SU-DHL-6 (cell line): ENCODE data around the gene PFKM.

Experiments
- H2AFZ ChIP-seq: fragments of 200-600 bp; sonication (generic); 2 replicates; pipeline ENCODE4 v1.6.1; 2014; ENCODE audit warnings: low read depth, mild to moderate bottlenecking, moderate library complexity, mixed read lengths, antibody characterized with exemption, low read length; ENCODE audit not compliant: severe bottlenecking
- H3F3A ChIP-seq: fragments of 200-600 bp; shearing (Covaris generic); 2 replicates; pipeline ENCODE4 v1.6.0; 2016; ENCODE audit warnings: antibody characterized with exemption, mild to moderate bottlenecking; ENCODE audit not compliant: insufficient read depth
- H3K27ac ChIP-seq: fragments of 200-600 bp; sonication (generic); 2 replicates; pipeline ENCODE4 v1.5.1; 2016; ENCODE audit warnings: low read depth, mild to moderate bottlenecking, low read length, moderate library complexity, mixed read lengths
- H3K27me3 ChIP-seq: fragments of 200-600 bp; sonication (generic), shearing (Covaris generic); 2 replicates; pipeline ENCODE4 v1.6.0; 2014; ENCODE audit warnings: mild to moderate bottlenecking, low read length
- H3K36me3 ChIP-seq: fragments of 200-600 bp; sonication (generic); 2 replicates; pipeline ENCODE4 v1.6.1; 2014; ENCODE audit warnings: mild to moderate bottlenecking, low read length, mixed read lengths
- H3K4me2 ChIP-seq: fragments of 300-600, 200-600 bp; shearing (Covaris generic), sonication (generic); 2 replicates; pipeline ENCODE4 v1.6.0; 2014; ENCODE audit warnings: low read length, low read depth, mild to moderate bottlenecking; ENCODE audit not compliant: poor library complexity, severe bottlenecking
- H3K4me3 ChIP-seq: fragments of 200-600 bp; sonication (generic); 2 replicates; pipeline ENCODE4 v1.5.1; 2014; ENCODE audit warnings: antibody characterized with exemption, low read length, mild to moderate bottlenecking, mixed read lengths; ENCODE audit not compliant: insufficient read depth, poor library complexity, severe bottlenecking
- H3K79me2 ChIP-seq: fragments of 200-600 bp; sonication (generic); 2 replicates; pipeline ENCODE4 v1.6.1; 2014; ENCODE audit warnings: mild to moderate bottlenecking, low read length, moderate library complexity; ENCODE audit not compliant: insufficient read depth
- H3K9ac ChIP-seq: fragments of 200-600 bp; sonication (generic); 2 replicates; pipeline ENCODE4 v1.7.0; 2014; ENCODE audit warnings: mild to moderate bottlenecking, low read length
- H3K9me2 ChIP-seq: fragments of 200-600 bp; sonication (generic); replicated peaks from 2 replicates; pipeline ENCODE4 v1.6.1; 2014; ENCODE audit warnings: low read length; ENCODE audit not compliant: insufficient read depth
- H3K9me3 ChIP-seq: fragments of 200-600 bp; sonication (generic); 2 replicates; pipeline ENCODE4 v1.6.1; 2014; ENCODE audit warnings: low read length, mixed read lengths; ENCODE audit not compliant: insufficient read depth
- H4K20me1 ChIP-seq: fragments of 200-600 bp; sonication (generic); 2 replicates; pipeline ENCODE4 v1.6.1; 2014; ENCODE audit warnings: low read depth, mild to moderate bottlenecking, antibody characterized with exemption, low read length, moderate library complexity, mixed read lengths
- EZH2phosphoT487 ChIP-seq: fragments of 200-600 bp; sonication (generic), shearing (Covaris generic); conservative IDR thresholded peaks from 2 replicates; pipeline ENCODE4 v1.6.1; 2018; ENCODE audit warnings: mild to moderate bottlenecking, antibody characterized with exemption, low read length, moderate library complexity, mixed read lengths
- TF ChIP-seq, protein P1 (sequence below): fragments of 200-600 bp; sonication (generic); IDR thresholded peaks from one replicate; pipeline ENCODE4 v1.5.1; 2017; ENCODE audit warnings: antibody characterized with exemption, mild to moderate bottlenecking, low read length, moderate library complexity; ENCODE audit not compliant: insufficient read depth, poor library complexity, severe bottlenecking

The PFKM gene

GRCh38 chr12:48180857-48181495 is 61.8 kb downstream of the PFKM start:
- Histone ChIP-seq H4K20me1 (no peaks in the 10 kb centered on the region), H3K27ac (no peak overlapping the region), H3K9me3 (no peaks in the 10 kb centered on the region), H3K9me2 (no peaks in the 10 kb centered on the region), H3F3A (no peaks in the 10 kb centered on the region), H3K27me3 (no peaks in the 10 kb centered on the region), H3K36me3 (no peaks in the 10 kb centered on the region), H3K4me3 (no peak overlapping the region), H3K9ac (no peak overlapping the region), H2AFZ (no peak overlapping the region), H3K79me2 (no peaks in the 10 kb centered on the region), H3K4me2 (no peak overlapping the region)
- no peak for TF ChIP-seq EZH2phosphoT487
- TF ChIP-seq, protein P1, sequence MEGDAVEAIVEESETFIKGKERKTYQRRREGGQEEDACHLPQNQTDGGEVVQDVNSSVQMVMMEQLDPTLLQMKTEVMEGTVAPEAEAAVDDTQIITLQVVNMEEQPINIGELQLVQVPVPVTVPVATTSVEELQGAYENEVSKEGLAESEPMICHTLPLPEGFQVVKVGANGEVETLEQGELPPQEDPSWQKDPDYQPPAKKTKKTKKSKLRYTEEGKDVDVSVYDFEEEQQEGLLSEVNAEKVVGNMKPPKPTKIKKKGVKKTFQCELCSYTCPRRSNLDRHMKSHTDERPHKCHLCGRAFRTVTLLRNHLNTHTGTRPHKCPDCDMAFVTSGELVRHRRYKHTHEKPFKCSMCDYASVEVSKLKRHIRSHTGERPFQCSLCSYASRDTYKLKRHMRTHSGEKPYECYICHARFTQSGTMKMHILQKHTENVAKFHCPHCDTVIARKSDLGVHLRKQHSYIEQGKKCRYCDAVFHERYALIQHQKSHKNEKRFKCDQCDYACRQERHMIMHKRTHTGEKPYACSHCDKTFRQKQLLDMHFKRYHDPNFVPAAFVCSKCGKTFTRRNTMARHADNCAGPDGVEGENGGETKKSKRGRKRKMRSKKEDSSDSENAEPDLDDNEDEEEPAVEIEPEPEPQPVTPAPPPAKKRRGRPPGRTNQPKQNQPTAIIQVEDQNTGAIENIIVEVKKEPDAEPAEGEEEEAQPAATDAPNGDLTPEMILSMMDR = no peak

DNA sequence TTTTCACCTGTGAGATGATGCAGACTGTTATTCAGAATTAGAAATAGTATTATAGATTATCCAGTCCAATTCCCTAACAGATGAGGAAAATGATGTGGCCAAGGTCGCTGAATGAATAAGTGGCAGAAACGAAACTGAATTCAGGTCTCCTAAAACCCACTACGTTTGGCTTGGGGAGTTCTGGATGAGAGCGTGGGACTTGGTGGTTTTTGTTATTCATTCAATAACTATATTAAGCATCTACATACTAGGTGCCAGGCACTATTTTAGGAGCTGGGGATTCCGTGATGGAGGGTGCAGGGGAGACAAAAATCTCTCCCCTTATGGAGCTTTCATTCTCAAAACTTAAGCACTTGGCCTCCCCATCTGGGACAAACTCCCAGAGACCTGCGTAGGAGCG is 63.5 kb downstream of the PFKM start:
- Histone ChIP-seq H3K4me2 (peak overlapping the region; percentile 89), H4K20me1 (no peaks in the 10 kb centered on the region), H3K27me3 (no peaks in the 10 kb centered on the region), H3K4me3 (peak overlapping the region; percentile 64), H3K9ac (peak overlapping the region; percentile 49), H3K36me3 (no peaks in the 10 kb centered on the region), H3K9me3 (no peaks in the 10 kb centered on the region), H3K79me2 (no peaks in the 10 kb centered on the region), H3K27ac (no peak overlapping the region), H2AFZ (peak overlapping the region; percentile 88), H3F3A (no peaks in the 10 kb centered on the region), H3K9me2 (no peaks in the 10 kb centered on the region)
- TF ChIP-seq, protein P1 = no peak
- no peak for TF ChIP-seq EZH2phosphoT487

GRCh38 chr12:48183091-48183875 is 64.1 kb downstream of the PFKM start, which contains the start of gene CCDC184:
CCDC184 (plus strand) TSS chr12:48183644; CDS start chr12:48184123, 479 bp downstream.
- Histone ChIP-seq H3K27ac (no peak within 1 kb of the TSS), H3K9me3 (no peaks in the 10 kb centered on the region), H2AFZ (peak within 1 kb of the TSS; percentile 88), H3K9me2 (no peaks in the 10 kb centered on the region), H3K4me2 (peak within 1 kb of the TSS; percentile 89), H3K9ac (peak within 1 kb of the TSS; percentile 49), H3F3A (no peaks in the 10 kb centered on the region), H4K20me1 (no peaks in the 10 kb centered on the region), H3K4me3 (peak within 1 kb of the TSS; percentile 64), H3K27me3 (no peaks in the 10 kb centered on the region), H3K79me2 (no peaks in the 10 kb centered on the region), H3K36me3 (no peaks in the 10 kb centered on the region)
- no peak for TF ChIP-seq EZH2phosphoT487
- TF ChIP-seq, protein P1 = peak; percentile 51
